NT2/D1 (cell line): ENCODE results near the gene ADAM33.

Experiments used
- DNase-seq: peaks from one replicate; pipeline ENCODE4 v3.0.0-alpha.2; 2011; ENCODE audit warnings: low read depth, low spot score
- H3K27me3 ChIP-seq: 2 replicates; pipeline ENCODE4 v1.6.0; 2011; ENCODE audit warnings: mild to moderate bottlenecking; ENCODE audit not compliant: insufficient read length, insufficient read depth
- H3K36me3 ChIP-seq: 2 replicates; pipeline ENCODE4 v1.6.1; 2011; ENCODE audit warnings: mild to moderate bottlenecking, low read length, mixed read lengths; ENCODE audit not compliant: insufficient read depth, insufficient read length
- H3K4me1 ChIP-seq: 2 replicates; pipeline ENCODE4 v1.5.1; 2011; ENCODE audit not compliant: insufficient read depth, insufficient read length
- H3K4me3 ChIP-seq: 2 replicates; pipeline ENCODE4 v1.5.1; 2011; ENCODE audit warnings: low read depth; ENCODE audit not compliant: insufficient read length
- H3K9ac ChIP-seq: 2 replicates; pipeline ENCODE4 v1.6.0; 2011; ENCODE audit warnings: low read depth; ENCODE audit not compliant: insufficient read length
- H3K9me3 ChIP-seq: 2 replicates; pipeline ENCODE4 v1.5.1; 2011; ENCODE audit warnings: mild to moderate bottlenecking, low read length; ENCODE audit not compliant: insufficient read depth
- SUZ12 ChIP-seq: IDR thresholded peaks from 2 replicates; pipeline ENCODE4 v1.6.1; 2011; ENCODE audit not compliant: insufficient read length, insufficient read depth; ENCODE audit errors: extremely low read depth
- YY1 ChIP-seq: IDR thresholded peaks from 2 replicates; pipeline ENCODE4 v1.6.1; 2011; ENCODE audit not compliant: insufficient read length, insufficient read depth
- ZNF274 ChIP-seq: IDR thresholded peaks from 2 replicates; pipeline ENCODE4 v1.6.1; 2011; ENCODE audit warnings: mild to moderate bottlenecking, low read depth, low read length

The ADAM33 gene

GRCh38 chr20:3655131-3655405, 26.7 kb downstream of the ADAM33 start:
- Histone ChIP-seq H3K9me3 (no peaks in the 10 kb centered on the region), H3K9ac (no peak overlapping the region), H3K27me3 (no peaks in the 10 kb centered on the region), H3K36me3 (no peaks in the 10 kb centered on the region), H3K4me3 (no peak overlapping the region), H3K4me1 (peaks cover 6% of the 10 kb centered on the region)
- TF ChIP-seq YY1: no peak
- TF ChIP-seq ZNF274: no peak
- TF ChIP-seq SUZ12: no peak
- no peak for DNase-seq

DNA sequence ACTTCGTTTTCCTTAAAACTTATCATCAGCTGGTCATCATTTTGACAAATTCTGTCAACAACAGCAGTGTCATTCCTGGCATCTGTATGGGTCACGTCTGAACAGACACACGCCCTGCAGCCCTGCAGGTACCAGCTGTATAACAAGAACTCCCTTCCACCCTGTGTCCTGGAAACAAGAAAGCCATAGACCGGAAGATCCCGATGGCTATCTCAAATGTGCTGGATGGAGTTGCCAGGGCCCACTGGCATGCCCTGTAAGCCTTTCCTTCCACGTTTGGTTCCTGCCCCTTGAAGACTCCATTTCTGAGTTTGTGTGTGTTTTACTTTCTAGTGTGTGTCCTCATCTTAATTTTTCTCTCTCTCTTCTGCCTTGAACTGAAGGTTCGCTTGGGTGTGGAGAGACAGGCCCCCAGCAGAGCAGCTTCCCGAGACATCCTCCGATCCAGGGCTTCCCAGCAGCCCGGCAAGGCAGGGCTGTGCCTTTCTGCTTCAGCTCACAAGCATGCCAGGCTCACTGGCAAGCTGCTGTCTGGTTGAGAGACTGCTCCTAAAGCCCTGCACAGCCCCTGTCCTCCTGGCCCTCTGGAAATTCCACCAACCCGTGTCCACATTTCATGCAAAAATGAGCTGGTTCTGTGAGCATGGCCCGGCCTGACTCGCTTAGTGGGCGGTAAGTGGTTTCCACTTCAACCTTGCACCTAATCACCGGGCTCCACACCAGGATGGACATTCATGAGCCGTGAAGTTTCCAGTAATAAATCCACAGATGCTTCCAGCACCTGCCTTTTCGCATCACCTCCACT, 27.3 kb downstream of the ADAM33 start:
- no peak overlapping the region for H3K9ac ChIP-seq
- no peak overlapping the region for H3K4me3 ChIP-seq
- DNase-seq: no peak
- H3K27me3 ChIP-seq: no peaks in the 10 kb centered on the region
- H3K9me3 ChIP-seq: no peaks in the 10 kb centered on the region
- no peak for TF ChIP-seq SUZ12
- TF ChIP-seq ZNF274: no peak
- no peak for TF ChIP-seq YY1
- H3K36me3 ChIP-seq: no peaks in the 10 kb centered on the region
- H3K4me1 ChIP-seq: peaks cover 4% of the 10 kb centered on the region

GRCh38 chr20:3653921-3654320, 27.9 kb downstream of the ADAM33 start:
- no peak overlapping the region for H3K4me3 ChIP-seq
- no peaks in the 10 kb centered on the region for H3K9me3 ChIP-seq
- no peak for TF ChIP-seq SUZ12
- no peak for TF ChIP-seq ZNF274
- no peak for TF ChIP-seq YY1
- no peaks in the 10 kb centered on the region for H3K36me3 ChIP-seq
- peaks cover 4% of the 10 kb centered on the region for H3K4me1 ChIP-seq
- no peak for DNase-seq
- H3K9ac ChIP-seq: no peak overlapping the region
- H3K27me3 ChIP-seq: no peaks in the 10 kb centered on the region

DNA sequence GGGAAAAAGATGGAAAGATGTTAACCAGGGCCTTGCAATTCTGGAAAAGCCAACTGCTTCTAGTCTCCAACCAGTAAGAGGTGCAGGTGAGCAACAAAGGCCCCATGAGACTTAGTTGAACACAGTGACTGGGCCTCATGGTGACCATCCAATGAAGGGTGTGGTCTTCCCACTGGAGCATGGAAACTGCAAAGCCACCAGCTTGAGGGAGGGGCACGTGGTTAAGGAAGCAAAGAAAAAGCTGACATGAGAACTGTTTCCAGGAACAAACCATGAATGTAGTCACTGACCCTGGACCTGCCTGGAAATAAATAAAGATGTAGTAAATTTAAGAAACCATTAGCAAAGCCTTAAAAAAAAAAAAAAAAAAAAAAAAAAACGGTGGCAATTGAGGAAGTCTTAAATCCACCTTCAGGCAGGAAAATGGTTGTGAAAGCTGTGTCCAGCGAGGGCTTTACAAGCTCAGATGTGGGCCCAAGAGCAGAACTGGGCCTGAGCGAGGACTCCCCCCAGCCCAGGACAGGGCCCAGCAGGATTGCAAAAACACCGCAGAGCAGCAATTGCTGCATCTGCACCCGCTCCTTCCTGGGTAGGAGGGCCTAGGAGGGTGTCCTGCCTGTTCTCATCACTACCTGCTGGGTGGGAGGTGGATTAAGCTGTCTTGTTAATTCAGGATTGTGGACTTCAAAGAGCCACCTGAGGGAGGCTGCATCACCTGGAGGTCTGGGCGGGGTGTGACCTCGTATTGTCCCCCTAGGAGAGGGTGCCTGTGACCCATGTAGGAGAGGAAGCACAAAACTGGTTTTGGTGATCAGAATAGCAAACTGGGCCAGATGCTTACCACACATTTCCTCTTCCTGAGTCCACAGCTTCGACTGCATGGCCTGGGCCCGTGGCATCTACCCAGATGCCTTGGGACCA, 28.9 kb downstream of the ADAM33 start:
- Histone ChIP-seq H3K9ac (no peak overlapping the region), H3K27me3 (no peaks in the 10 kb centered on the region), H3K36me3 (no peaks in the 10 kb centered on the region), H3K4me3 (no peak overlapping the region), H3K4me1 (peaks cover 4% of the 10 kb centered on the region), H3K9me3 (no peaks in the 10 kb centered on the region)
- TF ChIP-seq YY1 (no peak), SUZ12 (no peak), ZNF274 (no peak)
- no peak for DNase-seq

- H3K9me3 ChIP-seq: no peaks in the 10 kb centered on the region
- H3K4me1 ChIP-seq: peaks cover 4% of the 10 kb centered on the region
- H3K27me3 ChIP-seq: no peaks in the 10 kb centered on the region
- no peak overlapping the region for H3K4me3 ChIP-seq
- no peaks in the 10 kb centered on the region for H3K36me3 ChIP-seq
- no peak for TF ChIP-seq SUZ12
- DNase-seq: no peak
- H3K9ac ChIP-seq: no peak overlapping the region
Measured at GRCh38 chr20:3652221-3652620, 29.6 kb downstream of the ADAM33 start.

DNA sequence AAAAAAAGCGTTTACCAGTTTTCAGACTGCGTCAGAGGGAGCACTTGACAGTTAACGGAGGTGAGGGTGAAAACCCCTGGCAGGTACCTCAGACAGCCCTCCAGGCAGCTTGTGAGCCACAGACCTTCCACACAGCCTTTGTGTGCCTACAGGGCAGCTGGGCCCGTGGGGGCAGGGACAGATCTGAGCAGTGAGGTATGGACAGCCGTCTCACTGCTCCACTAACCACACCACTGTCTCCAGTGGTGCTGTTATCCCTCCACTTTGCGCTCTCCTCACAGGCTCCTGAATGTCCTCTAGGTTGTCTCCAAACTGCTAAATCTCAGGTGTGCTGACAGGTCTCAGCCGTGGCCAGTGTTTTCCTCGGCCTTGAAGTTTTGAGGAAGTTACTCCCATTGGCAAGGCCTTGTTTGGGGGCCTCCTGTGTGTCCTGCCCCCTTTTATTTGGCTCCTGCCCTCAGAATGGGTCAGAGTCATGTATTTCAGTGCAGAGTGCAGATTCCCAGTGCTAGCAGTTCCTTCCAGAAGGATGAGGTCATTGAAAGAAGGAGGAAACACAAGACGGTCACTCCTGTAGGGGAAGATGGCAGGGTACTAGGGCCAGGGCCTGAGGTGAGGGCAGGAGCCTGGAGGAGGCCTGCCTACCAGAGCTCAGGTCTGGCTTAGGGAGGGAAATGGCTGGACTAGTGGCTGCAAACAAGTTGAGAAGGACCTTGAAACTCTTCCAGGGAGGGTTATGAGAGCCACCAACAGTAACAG, 30.4 kb downstream of the ADAM33 start:
- Histone ChIP-seq H3K9ac (no peak overlapping the region), H3K4me3 (no peak overlapping the region), H3K9me3 (no peaks in the 10 kb centered on the region), H3K27me3 (no peaks in the 10 kb centered on the region), H3K36me3 (no peaks in the 10 kb centered on the region), H3K4me1 (peaks cover 4% of the 10 kb centered on the region)
- no peak for DNase-seq
- no peak for TF ChIP-seq YY1
- TF ChIP-seq ZNF274: no peak
- no peak for TF ChIP-seq SUZ12

DNA sequence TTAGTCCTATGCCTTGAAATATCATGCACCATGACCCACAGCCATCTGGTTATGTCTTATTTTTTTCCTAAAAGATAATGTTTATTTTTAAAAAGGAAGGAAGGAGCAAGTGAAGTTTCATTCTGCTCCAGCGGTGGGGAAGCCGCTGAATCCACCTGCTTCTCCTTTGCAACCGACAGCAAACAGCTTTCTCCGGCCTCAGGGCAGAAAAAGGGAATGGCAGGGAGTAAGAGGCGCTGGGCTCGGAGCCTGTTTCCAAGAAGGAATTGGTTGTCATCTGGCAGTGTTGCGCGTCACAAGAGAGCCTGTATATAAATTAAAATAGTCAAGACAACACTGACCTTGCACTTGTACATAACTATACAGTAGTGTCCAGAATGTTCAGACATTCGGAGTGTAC, 32.9 kb downstream of the ADAM33 start:
- DNase-seq: no peak
- Histone ChIP-seq H3K4me3 (no peak overlapping the region), H3K4me1 (peaks cover 4% of the 10 kb centered on the region), H3K27me3 (no peaks in the 10 kb centered on the region), H3K9me3 (no peaks in the 10 kb centered on the region), H3K36me3 (peaks cover 2% of the 10 kb centered on the region), H3K9ac (no peak overlapping the region)
- no peak for TF ChIP-seq YY1
- TF ChIP-seq ZNF274: no peak
- no peak for TF ChIP-seq SUZ12
